ENCODE measurements around the gene MUSTN1.

The MUSTN1 gene

GRCh38 chr3:52834871-52835501 lies at the start of gene MUSTN1:
TSS of gene MUSTN1 (minus strand) at chr3:52835019. CDS start at chr3:52834948, 71 bp downstream.
- Mint-ChIP-seq H3K27me3 (ENCODE audit: low read depth) (no peaks in the 10 kb centered on the region), H3K9me3 (no peaks in the 10 kb centered on the region), H3K4me1 (ENCODE audit: low read depth) (peaks cover 31% of the 10 kb centered on the region), H3K27ac (no peak within 1 kb of the TSS), H3K4me3 (no peak within 1 kb of the TSS), H3K36me3 (ENCODE audit: low read depth) (peaks cover 6% of the 10 kb centered on the region)

- Mint-ChIP-seq H3K36me3 (ENCODE audit: low read depth) (peaks cover 18% of the 10 kb centered on the region), H3K27me3 (ENCODE audit: low read depth) (no peaks in the 10 kb centered on the region), H3K9me3 (peaks cover 3% of the 10 kb centered on the region), H3K27ac (no peak overlapping the region), H3K4me3 (no peak overlapping the region), H3K4me1 (ENCODE audit: low read depth) (peaks cover 3% of the 10 kb centered on the region)
Observed at GRCh38 chr3:52882377-52882776, 47.6 kb upstream of the MUSTN1 start.

DNA sequence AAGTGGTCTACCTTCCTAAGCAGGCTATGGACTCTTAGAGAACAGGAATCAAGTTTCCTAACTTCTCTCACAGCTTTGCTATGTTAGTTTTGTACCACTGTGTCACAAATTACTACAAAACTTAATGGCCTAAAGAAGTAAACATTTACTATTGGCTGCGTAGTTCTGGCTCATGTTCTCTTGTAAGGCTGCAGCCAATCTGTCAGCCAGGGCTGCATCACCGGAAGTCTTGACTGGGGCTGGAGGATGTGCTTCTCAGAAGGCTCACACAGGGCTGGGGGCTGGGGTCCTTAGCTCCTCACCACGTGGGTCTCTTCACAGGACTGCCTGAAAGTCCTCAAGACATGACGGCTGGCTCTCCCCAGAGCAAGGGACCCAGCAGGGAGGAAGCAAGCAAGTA lies 47.1 kb upstream of the MUSTN1 start:
- Mint-ChIP-seq H3K9me3 (peaks cover 3% of the 10 kb centered on the region), H3K4me3 (no peak overlapping the region), H3K27me3 (ENCODE audit: low read depth) (no peaks in the 10 kb centered on the region), H3K4me1 (ENCODE audit: low read depth) (peaks cover 3% of the 10 kb centered on the region), H3K27ac (no peak overlapping the region), H3K36me3 (ENCODE audit: low read depth) (peaks cover 18% of the 10 kb centered on the region)

DNA sequence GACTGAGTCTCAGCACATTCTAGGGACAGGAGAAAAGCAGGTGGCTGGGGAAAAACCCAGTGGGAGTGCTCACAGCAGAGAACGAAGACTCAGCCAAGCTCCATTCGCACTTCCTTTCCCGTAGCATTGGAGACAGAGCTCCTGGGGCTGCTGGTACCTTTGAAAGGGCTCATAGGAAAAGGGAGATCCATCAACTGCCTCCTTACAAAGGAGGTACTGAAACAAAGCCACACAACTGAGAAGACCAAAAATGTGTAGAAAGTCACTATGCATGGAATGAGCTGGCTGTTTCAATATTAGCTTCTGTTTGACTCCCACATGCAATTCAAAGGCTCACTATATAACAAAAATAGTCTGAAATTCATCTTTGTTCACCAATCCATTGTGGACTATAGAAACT lies 45.7 kb upstream of the MUSTN1 start:
- peaks cover 7% of the 10 kb centered on the region for H3K36me3 Mint-ChIP-seq (ENCODE audit: low read depth)
- peaks cover 6% of the 10 kb centered on the region for H3K4me1 Mint-ChIP-seq (ENCODE audit: low read depth)
- H3K4me3 Mint-ChIP-seq, result no peak overlapping the region
- no peak overlapping the region for H3K27ac Mint-ChIP-seq
- peaks cover 3% of the 10 kb centered on the region for H3K9me3 Mint-ChIP-seq
- H3K27me3 Mint-ChIP-seq (ENCODE audit: low read depth), result no peaks in the 10 kb centered on the region

DNA sequence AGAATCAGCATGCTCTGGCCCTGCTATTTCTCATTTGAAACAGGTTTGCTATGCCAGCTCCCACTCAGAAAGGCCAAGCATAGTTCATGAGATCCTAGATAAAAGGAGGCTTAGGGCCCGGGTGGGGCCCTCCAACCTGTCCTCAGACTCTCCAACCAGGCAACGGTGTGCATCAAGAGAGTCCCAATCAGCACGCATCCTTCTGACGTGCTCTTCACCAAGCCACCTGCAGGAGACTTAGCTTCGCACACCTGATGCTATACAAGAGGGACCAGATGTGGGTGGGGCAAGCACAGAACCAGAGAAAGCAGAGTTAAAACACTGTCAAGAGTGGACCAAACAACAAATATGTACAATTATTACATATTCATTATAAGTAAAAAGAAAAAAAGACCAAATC lies 45.2 kb upstream of the MUSTN1 start:
- H3K9me3 Mint-ChIP-seq, result peaks cover 2% of the 10 kb centered on the region
- peaks cover 10% of the 10 kb centered on the region for H3K4me1 Mint-ChIP-seq (ENCODE audit: low read depth)
- H3K27ac Mint-ChIP-seq, result no peak overlapping the region
- no peak overlapping the region for H3K4me3 Mint-ChIP-seq
- H3K27me3 Mint-ChIP-seq (ENCODE audit: low read depth), result no peaks in the 10 kb centered on the region
- H3K36me3 Mint-ChIP-seq (ENCODE audit: low read depth), result peaks cover 3% of the 10 kb centered on the region

DNA sequence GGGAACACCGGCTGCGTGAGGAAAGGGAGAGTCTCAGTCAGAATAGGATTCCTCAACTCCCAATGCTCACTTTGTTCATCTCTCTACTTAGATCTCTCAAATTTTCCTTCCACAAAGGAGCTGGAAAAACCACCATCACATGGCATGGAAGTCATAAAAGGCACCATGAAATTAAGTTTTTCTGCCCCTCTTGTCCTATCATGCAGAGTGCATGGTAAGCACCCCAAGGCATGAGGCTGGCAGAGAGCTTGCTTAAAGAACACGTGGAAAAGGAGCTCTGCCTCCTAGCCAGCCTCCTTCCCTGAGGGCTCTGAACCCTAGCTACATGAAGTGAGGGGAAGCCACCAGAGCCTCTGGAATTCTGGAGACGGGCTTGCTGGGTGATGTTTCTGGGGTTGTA lies 44.8 kb upstream of the MUSTN1 start:
- Mint-ChIP-seq H3K27ac (no peak overlapping the region), H3K36me3 (ENCODE audit: low read depth) (no peaks in the 10 kb centered on the region), H3K4me1 (ENCODE audit: low read depth) (peaks cover 14% of the 10 kb centered on the region), H3K27me3 (ENCODE audit: low read depth) (no peaks in the 10 kb centered on the region), H3K9me3 (no peaks in the 10 kb centered on the region), H3K4me3 (no peak overlapping the region)

- Mint-ChIP-seq H3K4me1 (ENCODE audit: low read depth) (peaks cover 18% of the 10 kb centered on the region), H3K4me3 (no peak overlapping the region), H3K27ac (no peak overlapping the region), H3K36me3 (ENCODE audit: low read depth) (no peaks in the 10 kb centered on the region), H3K9me3 (no peaks in the 10 kb centered on the region), H3K27me3 (ENCODE audit: low read depth) (no peaks in the 10 kb centered on the region)
Observed at GRCh38 chr3:52879090-52879489, 44.3 kb upstream of the MUSTN1 start.

DNA sequence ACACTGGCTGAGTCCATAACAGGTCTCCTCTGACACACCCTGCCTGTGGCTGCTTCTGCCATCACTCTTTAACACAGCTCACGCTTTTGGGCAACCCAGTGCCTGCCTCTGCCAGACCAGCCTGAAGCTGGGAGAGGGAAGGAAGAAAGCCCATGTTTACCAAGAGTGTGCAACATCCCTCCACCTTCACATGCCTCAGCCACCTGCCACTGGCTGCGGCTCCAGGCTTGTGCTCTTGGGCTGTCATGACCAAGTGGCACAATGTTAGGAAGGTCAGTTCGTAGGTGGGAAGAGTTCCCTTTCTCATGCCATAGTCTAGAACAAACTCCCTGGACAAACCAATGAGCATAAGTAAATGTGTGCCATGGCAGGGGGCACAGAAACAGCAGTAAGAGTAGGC lies 42.3 kb upstream of the MUSTN1 start:
- peaks cover 21% of the 10 kb centered on the region for H3K4me1 Mint-ChIP-seq (ENCODE audit: low read depth)
- H3K9me3 Mint-ChIP-seq, result no peaks in the 10 kb centered on the region
- H3K36me3 Mint-ChIP-seq (ENCODE audit: low read depth), result no peaks in the 10 kb centered on the region
- H3K4me3 Mint-ChIP-seq, result no peak overlapping the region
- no peaks in the 10 kb centered on the region for H3K27me3 Mint-ChIP-seq (ENCODE audit: low read depth)
- H3K27ac Mint-ChIP-seq, result no peak overlapping the region

GRCh38 chr3:52874864-52875587 lies 40.2 kb upstream of the MUSTN1 start:
- H3K27ac Mint-ChIP-seq, result no peak overlapping the region
- no peak overlapping the region for H3K4me3 Mint-ChIP-seq
- H3K9me3 Mint-ChIP-seq, result no peaks in the 10 kb centered on the region
- no peaks in the 10 kb centered on the region for H3K36me3 Mint-ChIP-seq (ENCODE audit: low read depth)
- no peaks in the 10 kb centered on the region for H3K27me3 Mint-ChIP-seq (ENCODE audit: low read depth)
- peaks cover 20% of the 10 kb centered on the region for H3K4me1 Mint-ChIP-seq (ENCODE audit: low read depth)

DNA sequence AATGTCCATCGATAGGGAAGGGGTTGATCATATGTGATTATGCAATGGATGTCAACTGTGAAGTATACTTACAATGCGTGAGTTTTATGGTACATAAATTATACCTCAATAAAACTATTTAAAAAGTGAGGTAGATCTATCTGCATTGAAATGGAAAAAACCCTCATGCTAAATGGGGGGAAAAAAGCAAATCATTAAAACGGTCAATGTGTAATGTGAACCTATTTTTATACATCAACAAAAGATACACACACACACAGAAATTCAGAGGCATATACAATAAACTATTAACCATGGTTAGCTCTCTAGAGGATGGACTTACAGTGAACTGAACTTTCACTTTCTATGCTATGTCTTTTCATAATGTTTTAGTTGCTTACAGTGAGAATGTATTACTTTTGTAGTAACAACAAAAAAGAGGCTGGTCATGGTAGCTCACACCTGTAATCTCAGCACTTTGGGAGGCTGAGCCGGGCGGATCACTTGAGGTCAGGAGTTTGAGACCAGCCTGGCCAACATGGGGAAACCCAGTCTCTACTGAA lies 39.4 kb upstream of the MUSTN1 start:
- no peak overlapping the region for H3K4me3 Mint-ChIP-seq
- H3K27ac Mint-ChIP-seq, result no peak overlapping the region
- H3K27me3 Mint-ChIP-seq (ENCODE audit: low read depth), result no peaks in the 10 kb centered on the region
- no peaks in the 10 kb centered on the region for H3K36me3 Mint-ChIP-seq (ENCODE audit: low read depth)
- H3K9me3 Mint-ChIP-seq, result no peaks in the 10 kb centered on the region
- H3K4me1 Mint-ChIP-seq (ENCODE audit: low read depth), result peaks cover 20% of the 10 kb centered on the region

- Mint-ChIP-seq H3K27me3 (ENCODE audit: low read depth) (no peaks in the 10 kb centered on the region), H3K27ac (no peak overlapping the region), H3K4me3 (no peak overlapping the region), H3K9me3 (no peaks in the 10 kb centered on the region), H3K4me1 (ENCODE audit: low read depth) (peaks cover 20% of the 10 kb centered on the region), H3K36me3 (ENCODE audit: low read depth) (no peaks in the 10 kb centered on the region)
Observed at GRCh38 chr3:52873433-52874159, 38.8 kb upstream of the MUSTN1 start.

DNA sequence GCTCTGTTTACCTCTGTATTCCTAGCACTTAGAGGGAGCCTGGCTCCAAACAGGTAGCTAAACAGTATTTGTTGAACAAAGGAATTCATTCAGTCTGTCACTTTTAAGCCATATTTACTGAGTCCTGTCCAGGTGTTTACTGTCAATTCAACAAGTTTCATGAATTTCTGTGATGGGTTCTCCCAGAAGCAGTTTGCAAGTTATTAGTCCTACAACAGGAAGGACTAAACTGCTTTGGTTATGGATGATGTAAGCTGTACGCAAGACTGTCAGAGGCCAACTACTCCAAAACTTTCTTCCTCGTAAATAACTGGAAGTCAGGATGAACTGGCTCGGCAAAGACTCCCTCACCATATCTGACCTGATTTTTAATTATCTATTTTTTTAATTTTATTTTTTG lies 37.4 kb upstream of the MUSTN1 start:
- Mint-ChIP-seq H3K9me3 (no peaks in the 10 kb centered on the region), H3K27ac (no peak overlapping the region), H3K27me3 (ENCODE audit: low read depth) (no peaks in the 10 kb centered on the region), H3K4me3 (no peak overlapping the region), H3K4me1 (ENCODE audit: low read depth) (peaks cover 20% of the 10 kb centered on the region), H3K36me3 (ENCODE audit: low read depth) (no peaks in the 10 kb centered on the region)

DNA sequence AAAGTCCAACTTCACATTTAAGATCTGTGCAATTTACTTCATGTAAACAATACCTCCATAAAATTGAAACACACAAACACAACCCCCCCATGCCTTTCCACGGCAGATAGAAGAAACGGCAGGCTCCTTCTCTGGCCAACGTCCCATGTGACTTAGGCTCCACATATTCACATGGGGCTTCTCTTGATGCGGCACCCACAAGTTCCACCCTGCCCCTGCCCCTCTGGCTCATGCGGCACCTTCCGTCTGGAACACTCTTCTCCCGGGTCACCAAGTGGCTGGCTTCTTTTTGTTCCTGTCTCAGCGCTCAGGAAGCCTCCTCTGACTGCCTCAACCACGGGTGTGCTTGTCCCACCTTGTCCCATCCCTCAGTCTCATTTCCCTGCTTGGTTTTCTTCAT lies 36.9 kb upstream of the MUSTN1 start:
- H3K27ac Mint-ChIP-seq, result no peak overlapping the region
- H3K9me3 Mint-ChIP-seq, result no peaks in the 10 kb centered on the region
- H3K27me3 Mint-ChIP-seq (ENCODE audit: low read depth), result no peaks in the 10 kb centered on the region
- peaks cover 20% of the 10 kb centered on the region for H3K4me1 Mint-ChIP-seq (ENCODE audit: low read depth)
- no peaks in the 10 kb centered on the region for H3K36me3 Mint-ChIP-seq (ENCODE audit: low read depth)
- H3K4me3 Mint-ChIP-seq, result no peak overlapping the region

DNA sequence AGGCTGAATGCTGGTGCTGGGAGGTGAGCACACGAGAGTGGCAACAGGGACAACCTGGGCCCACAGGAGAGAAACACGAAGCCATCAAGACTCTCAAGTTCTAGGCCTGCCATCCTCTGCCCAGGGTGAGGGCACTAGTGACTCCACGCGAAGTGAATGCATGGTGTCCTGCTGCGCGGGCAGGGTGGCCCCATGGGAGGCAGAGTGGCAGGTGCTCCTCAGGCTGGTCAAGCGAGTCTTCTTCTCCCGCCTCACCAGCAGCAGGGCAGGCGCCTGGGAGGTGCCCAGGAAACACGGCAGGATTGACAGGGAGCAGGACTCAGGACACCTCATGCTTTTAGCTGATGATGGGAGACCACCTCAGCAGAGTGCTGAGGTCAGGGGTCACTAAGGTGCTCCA lies 35.7 kb upstream of the MUSTN1 start:
- H3K27ac Mint-ChIP-seq, result no peak overlapping the region
- no peak overlapping the region for H3K4me3 Mint-ChIP-seq
- H3K4me1 Mint-ChIP-seq (ENCODE audit: low read depth), result peaks cover 17% of the 10 kb centered on the region
- H3K9me3 Mint-ChIP-seq, result peaks cover 8% of the 10 kb centered on the region
- peaks cover 7% of the 10 kb centered on the region for H3K36me3 Mint-ChIP-seq (ENCODE audit: low read depth)
- H3K27me3 Mint-ChIP-seq (ENCODE audit: low read depth), result no peaks in the 10 kb centered on the region

DNA sequence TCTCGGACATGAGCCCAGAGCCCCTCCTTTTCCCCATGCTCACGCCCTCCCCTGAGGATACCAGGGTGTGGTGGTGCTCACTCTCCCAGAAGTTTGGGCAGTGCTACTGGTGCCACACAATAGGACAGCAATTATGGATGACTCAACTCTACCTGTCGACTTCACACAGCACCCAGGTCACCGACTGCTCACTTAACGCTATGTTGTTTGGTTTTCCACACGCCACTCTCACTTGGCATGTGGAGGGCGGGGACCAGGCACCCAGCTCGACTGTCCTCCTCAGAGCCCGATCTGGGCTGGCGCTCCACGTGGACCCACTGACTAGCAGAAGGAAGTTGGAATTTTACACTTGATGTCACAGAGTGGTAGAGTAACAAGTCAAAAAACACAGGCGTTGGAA lies 31.6 kb upstream of the MUSTN1 start:
- peaks cover 3% of the 10 kb centered on the region for H3K4me1 Mint-ChIP-seq (ENCODE audit: low read depth)
- no peaks in the 10 kb centered on the region for H3K27me3 Mint-ChIP-seq (ENCODE audit: low read depth)
- no peak overlapping the region for H3K27ac Mint-ChIP-seq
- H3K36me3 Mint-ChIP-seq (ENCODE audit: low read depth), result peaks cover 14% of the 10 kb centered on the region
- peaks cover 18% of the 10 kb centered on the region for H3K9me3 Mint-ChIP-seq
- H3K4me3 Mint-ChIP-seq, result no peak overlapping the region

Measured in T-helper 1 cell treated with Interleukin-12 subunit alpha and Interleukin-12 subunit beta and Interleukin-4 antibody, amounts not matched to agents 30 μg/mL and 1 μg/mL, for 36 hours (primary cell).